Measurements from ENCODE around the gene LDHAL6B. TPM values are rescaled to one million over a fixed set of nuclear protein-coding genes. Genes with fewer than 3 reads are reported as not detected.

Gene LDHAL6B
- total and polyA plus RNA-seq, 9 of the 15 experiments (the other 6 are each of a cell fraction or from before 2014, with no cell fraction given) = not detected

- POLR2A ChIA-PET = interaction anchor here (1.5 kb wide), 1 partner anchor 10 kb away, joined by 6 read pairs; no protein-coding TSS in a partner anchor
- H4K20me1 ChIP-seq (replicated peaks; ENCODE audit: control insufficient read depth, insufficient read depth, low read length) = no peaks in the 10 kb centered on the region
These were observed 12.1 kb downstream of the LDHAL6B start for GRCh38 chr15:59218710-59219109.

More at GRCh38 chr15:59218710-59219109, 12.1 kb downstream of the LDHAL6B start:
- Histone ChIP-seq H3K27ac (ENCODE audit: extremely low read depth, low read depth, low read length) (no peak overlapping the region), H3K27me3 (ENCODE audit: control insufficient read depth in 2 of 2, insufficient read depth in 2 of 2, low read length in 2 of 2) (peaks cover 13 to 17% of the 10 kb centered on the region in 2 experiments; a peak in 2 of 5 replicates), H3K9ac (ENCODE audit: insufficient read depth in 1 of 2, low read depth in 2 of 2, low read length in 2 of 2) (no peak overlapping the region), H3K4me3 (no peak overlapping the region), H3K9me3 (replicated peaks; ENCODE audit: control insufficient read depth, insufficient read depth, low read depth, low read length) (no peaks in the 10 kb centered on the region), H3K4me1 (replicated peaks in 1 of 2; ENCODE audit: control insufficient read depth in 2 of 2, insufficient read depth in 2 of 2, low read length in 2 of 2) (no peaks in the 10 kb centered on the region), H3K79me2 (ENCODE audit: control insufficient read depth, insufficient read depth, low read length) (no peaks in the 10 kb centered on the region), H3K36me3 (ENCODE audit: control insufficient read depth, insufficient read depth, low read length) (no peaks in the 10 kb centered on the region), H3K4me2 (ENCODE audit: insufficient read depth, low read length) (no peak overlapping the region), H3K9me1 (ENCODE audit: control insufficient read depth, insufficient read depth, low read length) (no peaks in the 10 kb centered on the region), H2AFZ (ENCODE audit: low read depth, low read length) (no peak overlapping the region)
- no peak for TF ChIP-seq MAFF (IDR thresholded peaks at IDR 0.05; ENCODE audit: low read length)
- TF ChIP-seq CEBPG (CRISPR knock-in tag; IDR thresholded peaks at IDR 0.05) = no peak
- TF ChIP-seq CEBPG (tag; conservative IDR thresholded peaks at IDR 0.05 in 1 of 2, IDR thresholded peaks at IDR 0.05 in 1 of 2) = no peak
- no peak for TF ChIP-seq RBBP5 (IDR thresholded peaks at IDR 0.05; ENCODE audit: borderline replicate concordance, insufficient read depth, low read length, poor library complexity, severe bottlenecking)
- TF ChIP-seq ZNF584 (CRISPR knock-in tag; IDR thresholded peaks at IDR 0.05; ENCODE audit: low read depth) = no peak
- TF ChIP-seq ZNF57 (CRISPR knock-in tag; IDR thresholded peaks at IDR 0.05) = no peak
- TF ChIP-seq TAF15 (IDR thresholded peaks at IDR 0.05; ENCODE audit: low read depth, low read length) = no peak
- no peak for TF ChIP-seq TCF15 (CRISPR knock-in tag; IDR thresholded peaks at IDR 0.05)
- ATAC-seq = no peak
- BruUV-seq (replicated peaks) = no TSS peak
- FAIRE-seq = no peak
- intact Hi-C loops (cut with micrococcal nuclease) = no loop called here
- 4% methylated on average over 3 of the region's 3 CpGs for WGBS (ENCODE audit: insufficient coverage, low coverage, missing lambda C conversion rate)
- DNase-seq (ENCODE audit: extremely low read depth in 1 of 4, low spot score in 3 of 4) = no peak
- in situ Hi-C loops (cut with MboI) = no loop called here
- CTCF ChIA-PET (ENCODE audit: low intra/inter-chr PET ratio) = no interaction called here
